Fibroblast of the aortic adventitia (primary cell): Measurements from ENCODE around the gene MPP4. TPM values are rescaled to one million over a fixed set of nuclear protein-coding genes. Genes with fewer than 3 reads are reported as not detected.

ENCODE experiments used
- DNase-seq: peaks from one replicate; pipeline ENCODE4 v3.0.0-alpha.2; 2010; ENCODE audit warnings: low read depth
- H3K4me3 ChIP-seq: 2 replicates; pipeline ENCODE4 v1.5.1; 2011; ENCODE audit warnings: low read depth, mild to moderate bottlenecking, control low read depth, low read length, moderate library complexity
- total RNA-seq: library from RNA; depleted of rRNA; stranded (reverse); fragments of >200 nt; gene quantifications from 2 replicates; pipeline ENCODE4 v1.2.3, GENCODE V29; 2012; ENCODE audit warnings: low replicate concordance
- TF ChIP-seq, protein P1 (sequence below): IDR thresholded peaks from 2 replicates; pipeline ENCODE4 v1.5.1; 2011; ENCODE audit warnings: mild to moderate bottlenecking, low read length, control low read depth, inconsistent platforms; ENCODE audit not compliant: insufficient read depth

MPP4 gene, protein sequence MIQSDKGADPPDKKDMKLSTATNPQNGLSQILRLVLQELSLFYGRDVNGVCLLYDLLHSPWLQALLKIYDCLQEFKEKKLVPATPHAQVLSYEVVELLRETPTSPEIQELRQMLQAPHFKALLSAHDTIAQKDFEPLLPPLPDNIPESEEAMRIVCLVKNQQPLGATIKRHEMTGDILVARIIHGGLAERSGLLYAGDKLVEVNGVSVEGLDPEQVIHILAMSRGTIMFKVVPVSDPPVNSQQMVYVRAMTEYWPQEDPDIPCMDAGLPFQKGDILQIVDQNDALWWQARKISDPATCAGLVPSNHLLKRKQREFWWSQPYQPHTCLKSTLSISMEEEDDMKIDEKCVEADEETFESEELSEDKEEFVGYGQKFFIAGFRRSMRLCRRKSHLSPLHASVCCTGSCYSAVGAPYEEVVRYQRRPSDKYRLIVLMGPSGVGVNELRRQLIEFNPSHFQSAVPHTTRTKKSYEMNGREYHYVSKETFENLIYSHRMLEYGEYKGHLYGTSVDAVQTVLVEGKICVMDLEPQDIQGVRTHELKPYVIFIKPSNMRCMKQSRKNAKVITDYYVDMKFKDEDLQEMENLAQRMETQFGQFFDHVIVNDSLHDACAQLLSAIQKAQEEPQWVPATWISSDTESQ
- 0.33 and 4.0 TPM in 2 replicates for total RNA-seq

DNA sequence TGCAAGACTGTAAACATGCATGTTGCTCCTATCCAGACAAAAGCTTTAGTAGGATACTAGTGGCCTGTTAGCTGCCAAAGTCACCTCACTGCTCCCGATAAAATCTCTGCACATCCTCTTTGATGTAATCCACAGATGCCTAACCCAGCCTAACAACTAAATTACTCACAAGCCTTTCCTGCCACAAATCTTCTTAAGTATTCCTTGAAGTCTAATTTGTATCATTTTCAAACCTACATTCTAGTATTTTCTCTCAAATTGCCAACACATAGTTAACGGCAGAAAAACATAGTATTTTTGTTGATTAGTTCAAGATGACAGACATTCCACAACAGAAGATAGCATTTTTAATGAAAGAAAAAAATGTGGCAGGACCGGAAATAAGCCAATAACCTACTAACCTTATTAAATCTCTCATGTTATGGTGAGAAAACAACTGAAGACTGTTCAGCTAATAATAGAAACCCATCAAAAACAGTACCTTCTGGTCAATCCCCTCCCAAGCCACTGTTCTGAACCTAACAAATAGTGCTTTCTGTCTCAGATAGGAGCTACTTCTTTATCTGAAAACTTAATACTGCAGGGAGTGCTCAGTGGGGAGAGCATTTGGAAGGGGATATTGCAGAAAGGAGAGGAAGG, at the start of gene MPP4:
Gene MPP4 (minus strand): TSS at position 57 of the 639 bp plus-strand sequence. CDS start 4,690 bp downstream, outside the sequence.
- TF ChIP-seq, protein P1, sequence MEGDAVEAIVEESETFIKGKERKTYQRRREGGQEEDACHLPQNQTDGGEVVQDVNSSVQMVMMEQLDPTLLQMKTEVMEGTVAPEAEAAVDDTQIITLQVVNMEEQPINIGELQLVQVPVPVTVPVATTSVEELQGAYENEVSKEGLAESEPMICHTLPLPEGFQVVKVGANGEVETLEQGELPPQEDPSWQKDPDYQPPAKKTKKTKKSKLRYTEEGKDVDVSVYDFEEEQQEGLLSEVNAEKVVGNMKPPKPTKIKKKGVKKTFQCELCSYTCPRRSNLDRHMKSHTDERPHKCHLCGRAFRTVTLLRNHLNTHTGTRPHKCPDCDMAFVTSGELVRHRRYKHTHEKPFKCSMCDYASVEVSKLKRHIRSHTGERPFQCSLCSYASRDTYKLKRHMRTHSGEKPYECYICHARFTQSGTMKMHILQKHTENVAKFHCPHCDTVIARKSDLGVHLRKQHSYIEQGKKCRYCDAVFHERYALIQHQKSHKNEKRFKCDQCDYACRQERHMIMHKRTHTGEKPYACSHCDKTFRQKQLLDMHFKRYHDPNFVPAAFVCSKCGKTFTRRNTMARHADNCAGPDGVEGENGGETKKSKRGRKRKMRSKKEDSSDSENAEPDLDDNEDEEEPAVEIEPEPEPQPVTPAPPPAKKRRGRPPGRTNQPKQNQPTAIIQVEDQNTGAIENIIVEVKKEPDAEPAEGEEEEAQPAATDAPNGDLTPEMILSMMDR = no peak
- H3K4me3 ChIP-seq = no peak within 1 kb of the TSS
- DNase-seq = peak; percentile 43

GRCh38 chr2:201746551-201746950, 48.1 kb upstream of the MPP4 start:
- no peak overlapping the region for H3K4me3 ChIP-seq
- no peak for DNase-seq

GRCh38 chr2:201735486-201735885, 37.0 kb upstream of the MPP4 start:
- TF ChIP-seq, protein P1 = no peak
- no peak overlapping the region for H3K4me3 ChIP-seq
- no peak for DNase-seq

More at GRCh38 chr2:201746551-201746950, 48.1 kb upstream of the MPP4 start:
- TF ChIP-seq, protein P1 = no peak

GRCh38 chr2:201734111-201734510, 35.7 kb upstream of the MPP4 start:
- TF ChIP-seq, protein P1 = no peak
- H3K4me3 ChIP-seq = no peak overlapping the region
- no peak for DNase-seq

DNA sequence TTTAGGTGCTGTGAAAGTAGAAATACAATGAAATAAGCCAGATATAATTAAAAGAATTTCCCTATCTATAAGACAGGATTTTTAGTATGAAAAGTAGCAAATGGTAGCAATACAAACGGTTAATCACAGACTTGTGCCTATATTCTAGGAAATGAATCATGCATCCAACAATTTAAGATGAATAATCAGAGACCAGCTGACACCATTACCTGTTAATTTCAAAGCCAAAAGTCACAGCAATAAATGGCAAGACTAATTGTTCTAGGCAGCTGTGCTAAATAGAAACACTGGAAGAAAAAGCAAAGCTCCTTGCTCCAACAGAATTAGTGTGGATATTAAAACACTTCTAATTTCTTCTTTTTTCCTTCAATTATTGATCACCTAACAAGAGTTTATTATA, 35.1 kb upstream of the MPP4 start:
- H3K4me3 ChIP-seq = no peak overlapping the region
- no peak for DNase-seq
- TF ChIP-seq, protein P1 = no peak

DNA sequence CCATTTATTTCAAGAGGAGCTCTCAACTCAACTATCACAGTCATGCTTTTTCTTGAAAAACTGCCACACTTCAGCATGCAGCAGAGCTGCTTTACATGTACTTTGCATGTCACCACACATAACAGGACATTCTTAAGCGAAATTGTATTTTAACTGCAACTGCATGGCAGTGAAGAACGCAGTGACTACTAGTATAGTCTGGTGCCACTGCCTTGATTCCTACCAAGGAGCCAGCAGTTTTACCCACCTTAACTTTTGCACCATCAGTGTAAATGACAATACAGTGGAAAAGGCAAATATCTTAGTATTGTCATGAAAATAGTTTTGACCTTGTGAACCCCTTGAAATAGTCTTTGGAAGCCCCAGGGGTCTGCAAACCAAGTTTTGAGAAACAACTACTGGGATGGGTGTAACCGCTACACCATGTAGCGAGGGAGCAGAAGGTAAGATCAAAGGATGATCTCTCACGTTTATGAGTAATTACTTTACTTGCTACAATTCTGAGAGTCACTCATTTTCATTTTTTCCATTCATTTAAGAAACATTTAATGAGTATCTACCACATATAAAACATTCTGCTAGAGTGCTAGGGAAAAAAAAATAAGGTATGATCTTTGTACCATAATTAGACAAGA, 32.3 kb upstream of the MPP4 start:
- no peak for DNase-seq
- TF ChIP-seq, protein P1 = no peak
- H3K4me3 ChIP-seq = no peak overlapping the region
